ENCODE results near the gene C17orf50.

The C17orf50 gene

DNA sequence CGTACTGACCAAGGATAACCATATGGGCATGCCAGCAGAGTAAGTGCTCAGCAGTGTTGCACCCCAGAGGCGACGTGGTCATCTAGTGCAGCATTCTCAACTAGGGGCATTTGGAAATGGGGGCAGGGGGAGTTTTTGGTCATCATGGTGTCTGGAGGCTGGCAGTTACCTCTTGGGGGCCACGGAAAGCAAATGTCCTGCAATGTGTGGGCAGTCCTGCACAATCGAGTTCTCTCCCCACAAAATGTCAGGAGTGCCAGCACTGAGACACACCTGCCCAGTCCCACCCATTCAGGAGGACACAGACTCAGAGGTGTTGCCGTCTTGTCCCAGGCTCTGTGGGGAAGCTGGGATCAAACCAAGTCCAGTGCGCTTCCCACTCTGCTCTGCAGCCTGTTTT is 26.3 kb upstream of the C17orf50 start:
- no peak overlapping the region for H3K4me3 ChIP-seq (ENCODE audit: low read length)
- H3K4me1 ChIP-seq (ENCODE audit: control insufficient read depth, insufficient read depth, low read length), result peaks cover 10% of the 10 kb centered on the region
- no peaks in the 10 kb centered on the region for H3K36me3 ChIP-seq (ENCODE audit: insufficient read depth, low read length)
- no peak overlapping the region for H3K4me2 ChIP-seq (ENCODE audit: low read length)
- peaks cover 19% of the 10 kb centered on the region for H3K27me3 ChIP-seq (ENCODE audit: control insufficient read depth, insufficient read depth, low read length)
- no peak overlapping the region for H3K9ac ChIP-seq (ENCODE audit: low read depth, low read length)
- H3K9me3 ChIP-seq (replicated peaks; ENCODE audit: low read length), result no peaks in the 10 kb centered on the region

DNA sequence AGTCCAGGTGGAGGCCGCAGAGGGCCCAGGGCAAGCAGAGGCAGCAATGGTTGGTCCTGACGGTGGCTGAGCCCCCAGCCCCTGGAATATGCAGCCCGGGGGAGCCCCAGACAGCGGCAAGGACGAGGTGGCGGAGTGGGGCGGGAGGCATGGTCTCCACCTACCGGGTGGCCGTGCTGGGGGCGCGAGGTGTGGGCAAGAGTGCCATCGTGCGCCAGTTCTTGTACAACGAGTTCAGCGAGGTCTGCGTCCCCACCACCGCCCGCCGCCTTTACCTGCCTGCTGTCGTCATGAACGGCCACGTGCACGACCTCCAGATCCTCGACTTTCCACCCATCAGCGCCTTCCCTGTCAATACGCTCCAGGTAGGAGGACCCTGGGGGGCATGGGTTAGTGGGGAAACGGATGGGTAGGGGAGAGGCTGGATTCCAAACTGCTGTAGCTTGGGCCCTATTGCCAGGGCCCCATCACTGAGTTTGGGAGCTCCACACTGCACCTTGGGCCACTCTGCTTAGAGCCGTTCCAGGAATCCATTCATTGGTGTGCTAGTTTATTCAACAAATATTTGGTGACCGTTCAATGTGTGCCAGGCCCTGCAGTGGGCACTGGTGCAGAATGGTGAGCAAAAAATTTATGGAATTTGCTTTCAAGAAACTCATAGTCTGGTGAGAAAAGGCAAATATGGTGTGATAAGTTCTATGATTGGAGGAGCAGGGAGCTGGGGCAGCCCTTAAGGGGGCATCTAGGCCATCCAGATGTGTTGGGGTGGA is 25.5 kb upstream of the C17orf50 start:
- Histone ChIP-seq H3K4me2 (ENCODE audit: low read length) (no peak overlapping the region), H3K27me3 (ENCODE audit: control insufficient read depth, insufficient read depth, low read length) (peaks cover 28% of the 10 kb centered on the region), H3K4me3 (ENCODE audit: low read length) (no peak overlapping the region), H3K4me1 (ENCODE audit: control insufficient read depth, insufficient read depth, low read length) (peaks cover 10% of the 10 kb centered on the region), H3K9ac (ENCODE audit: low read depth, low read length) (no peak overlapping the region), H3K9me3 (replicated peaks; ENCODE audit: low read length) (no peaks in the 10 kb centered on the region), H3K36me3 (ENCODE audit: insufficient read depth, low read length) (no peaks in the 10 kb centered on the region)

DNA sequence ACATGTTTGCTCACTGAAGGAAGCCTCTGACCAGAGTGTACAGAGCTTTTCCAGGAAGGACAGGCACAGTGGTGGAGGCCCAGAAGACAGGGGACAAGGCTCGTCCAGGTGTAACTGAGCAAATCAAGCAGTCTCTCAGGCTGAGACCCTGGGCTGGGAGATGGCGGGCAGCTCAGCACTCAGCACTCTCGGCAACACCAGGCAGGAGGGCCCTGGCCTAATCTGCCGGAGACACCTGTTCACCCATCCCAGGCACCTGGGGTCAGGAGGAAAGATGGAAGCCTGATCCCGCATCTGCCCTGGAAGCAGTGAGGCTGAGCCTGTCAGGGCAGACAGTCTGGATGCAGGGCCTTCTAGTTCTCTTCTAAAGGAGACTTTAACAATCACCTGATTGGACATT is 24.5 kb upstream of the C17orf50 start:
- no peak overlapping the region for H3K4me2 ChIP-seq (ENCODE audit: low read length)
- no peak overlapping the region for H3K4me3 ChIP-seq (ENCODE audit: low read length)
- peaks cover 9% of the 10 kb centered on the region for H3K4me1 ChIP-seq (ENCODE audit: control insufficient read depth, insufficient read depth, low read length)
- H3K9ac ChIP-seq (ENCODE audit: low read depth, low read length), result no peak overlapping the region
- H3K27me3 ChIP-seq (ENCODE audit: control insufficient read depth, insufficient read depth, low read length), result peaks cover 37% of the 10 kb centered on the region
- H3K9me3 ChIP-seq (replicated peaks; ENCODE audit: low read length), result no peaks in the 10 kb centered on the region
- no peaks in the 10 kb centered on the region for H3K36me3 ChIP-seq (ENCODE audit: insufficient read depth, low read length)

DNA sequence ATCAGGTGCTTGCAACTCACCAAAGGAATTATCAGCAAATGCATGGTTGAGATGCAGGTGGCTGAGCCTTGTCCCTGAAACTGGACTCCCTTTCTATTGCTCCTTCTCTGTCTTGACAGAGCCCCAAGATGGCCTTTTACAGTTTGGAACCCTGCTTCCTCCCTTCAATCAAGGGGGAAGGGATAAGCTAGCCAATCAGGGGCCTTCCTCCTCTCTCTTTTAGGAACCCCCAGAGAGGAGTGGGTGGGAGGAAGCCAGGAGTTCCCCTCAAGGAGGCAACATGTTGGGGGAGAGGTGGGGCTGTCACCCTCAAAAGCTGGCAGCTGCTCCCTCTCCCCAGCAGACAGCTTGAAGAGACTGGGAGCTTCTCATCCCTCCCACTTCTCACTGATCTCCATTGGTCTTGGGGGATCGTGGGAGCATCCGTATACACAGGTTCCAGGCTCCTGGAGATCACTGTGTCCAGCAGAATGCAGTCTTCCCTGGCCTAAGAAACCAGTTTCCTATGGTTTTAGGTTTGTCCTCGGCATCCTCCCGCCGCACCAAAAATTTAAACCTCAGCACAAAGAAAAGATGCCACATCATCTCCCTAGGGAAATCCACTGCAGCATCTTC is 22.1 kb upstream of the C17orf50 start:
- H3K27me3 ChIP-seq (ENCODE audit: control insufficient read depth, insufficient read depth, low read length), result peaks cover 52% of the 10 kb centered on the region
- H3K36me3 ChIP-seq (ENCODE audit: insufficient read depth, low read length), result no peaks in the 10 kb centered on the region
- H3K4me3 ChIP-seq (ENCODE audit: low read length), result no peak overlapping the region
- no peak overlapping the region for H3K9ac ChIP-seq (ENCODE audit: low read depth, low read length)
- no peak overlapping the region for H3K4me2 ChIP-seq (ENCODE audit: low read length)
- peaks cover 4% of the 10 kb centered on the region for H3K4me1 ChIP-seq (ENCODE audit: control insufficient read depth, insufficient read depth, low read length)
- no peaks in the 10 kb centered on the region for H3K9me3 ChIP-seq (replicated peaks; ENCODE audit: low read length)

DNA sequence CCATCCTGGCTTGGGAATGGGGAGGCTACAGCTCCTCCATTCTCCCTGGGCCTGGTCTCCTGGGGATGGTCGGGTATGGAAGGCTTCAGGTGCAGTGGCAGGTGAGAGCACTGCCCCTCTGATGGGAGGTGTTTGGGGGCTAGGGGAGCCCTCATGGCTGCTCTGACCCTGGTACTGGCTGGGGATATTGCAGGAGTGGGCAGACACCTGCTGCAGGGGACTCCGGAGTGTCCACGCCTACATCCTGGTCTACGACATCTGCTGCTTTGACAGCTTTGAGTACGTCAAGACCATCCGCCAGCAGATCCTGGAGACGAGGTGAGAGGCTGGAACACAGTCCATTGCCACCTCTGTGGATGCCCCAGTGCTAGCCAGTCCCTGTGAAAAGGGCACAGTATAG is 20.5 kb upstream of the C17orf50 start:
- Histone ChIP-seq H3K9me3 (replicated peaks; ENCODE audit: low read length) (no peaks in the 10 kb centered on the region), H3K27me3 (ENCODE audit: control insufficient read depth, insufficient read depth, low read length) (peaks cover 62% of the 10 kb centered on the region), H3K9ac (ENCODE audit: low read depth, low read length) (no peak overlapping the region)

DNA sequence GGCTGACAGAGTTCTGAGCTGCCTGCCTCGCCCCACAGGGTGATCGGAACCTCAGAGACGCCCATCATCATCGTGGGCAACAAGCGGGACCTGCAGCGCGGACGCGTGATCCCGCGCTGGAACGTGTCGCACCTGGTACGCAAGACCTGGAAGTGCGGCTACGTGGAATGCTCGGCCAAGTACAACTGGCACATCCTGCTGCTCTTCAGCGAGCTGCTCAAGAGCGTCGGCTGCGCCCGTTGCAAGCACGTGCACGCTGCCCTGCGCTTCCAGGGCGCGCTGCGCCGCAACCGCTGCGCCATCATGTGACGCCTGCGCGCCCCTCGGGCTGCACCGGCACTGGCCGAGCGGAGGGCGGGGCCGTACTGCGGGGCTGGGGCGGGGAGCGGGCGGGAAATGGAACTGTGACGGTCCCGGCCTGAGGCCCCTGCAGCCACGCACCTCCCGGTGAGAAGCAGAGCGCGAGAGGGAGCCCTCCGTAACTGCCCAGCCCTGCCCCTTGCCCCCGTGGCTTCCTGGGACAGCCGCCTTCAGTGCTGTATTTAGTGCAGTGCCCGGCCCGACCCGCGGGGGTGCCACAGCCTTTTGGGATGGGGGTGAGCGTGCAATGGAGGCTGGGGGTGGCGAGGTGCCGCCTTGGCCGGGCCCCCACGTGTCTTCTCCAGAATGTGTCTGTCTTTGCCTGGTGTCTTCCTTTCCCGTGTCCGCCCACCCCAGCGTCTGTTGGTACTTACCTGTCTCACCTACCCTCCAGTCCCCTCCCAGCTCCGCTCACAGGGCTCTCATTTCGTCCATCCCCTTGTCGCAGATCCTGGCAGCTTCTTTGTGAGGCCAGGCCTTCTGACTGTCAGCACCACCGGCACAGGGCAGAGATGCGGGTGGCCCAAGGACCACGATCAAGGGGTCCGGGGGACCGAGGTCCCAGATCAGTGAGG is 19.4 kb upstream of the C17orf50 start:
- H3K4me3 ChIP-seq (ENCODE audit: low read length), result no peak overlapping the region
- H3K4me2 ChIP-seq (ENCODE audit: low read length), result peak overlapping the region; percentile 2
- H3K36me3 ChIP-seq (ENCODE audit: insufficient read depth, low read length), result no peaks in the 10 kb centered on the region
- H3K9ac ChIP-seq (ENCODE audit: low read depth, low read length), result no peak overlapping the region
- H3K9me3 ChIP-seq (replicated peaks; ENCODE audit: low read length), result no peaks in the 10 kb centered on the region
- H3K27me3 ChIP-seq (ENCODE audit: control insufficient read depth, insufficient read depth, low read length), result peaks cover 72% of the 10 kb centered on the region
- peaks cover 4% of the 10 kb centered on the region for H3K4me1 ChIP-seq (ENCODE audit: control insufficient read depth, insufficient read depth, low read length)

More for the DNA sequence above, 20.5 kb upstream of the C17orf50 start:
- no peak overlapping the region for H3K4me2 ChIP-seq (ENCODE audit: low read length)
- no peaks in the 10 kb centered on the region for H3K36me3 ChIP-seq (ENCODE audit: insufficient read depth, low read length)
- H3K4me1 ChIP-seq (ENCODE audit: control insufficient read depth, insufficient read depth, low read length), result peaks cover 4% of the 10 kb centered on the region
- no peak overlapping the region for H3K4me3 ChIP-seq (ENCODE audit: low read length)

DNA sequence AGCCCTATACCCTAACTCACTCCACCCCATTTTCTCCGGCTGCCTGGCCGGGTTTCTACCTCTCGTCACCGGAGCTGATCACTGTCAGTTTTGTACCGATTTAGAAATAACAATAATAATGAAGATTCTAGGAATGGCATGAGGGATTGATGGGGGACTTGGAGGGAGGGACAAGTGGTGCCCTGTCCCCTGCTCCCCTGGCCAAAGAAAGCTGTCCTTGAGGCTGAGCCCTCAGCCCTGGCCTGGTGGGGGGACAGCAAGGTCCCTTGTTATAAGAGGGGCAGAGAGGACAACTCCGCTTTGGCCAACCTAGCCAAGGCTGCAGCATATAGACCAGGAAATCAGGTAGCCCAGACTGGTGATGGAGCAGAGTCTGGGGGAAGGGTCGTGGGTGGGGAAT is 18.2 kb upstream of the C17orf50 start:
- peaks cover 72% of the 10 kb centered on the region for H3K27me3 ChIP-seq (ENCODE audit: control insufficient read depth, insufficient read depth, low read length)
- H3K9me3 ChIP-seq (replicated peaks; ENCODE audit: low read length), result no peaks in the 10 kb centered on the region
- H3K36me3 ChIP-seq (ENCODE audit: insufficient read depth, low read length), result no peaks in the 10 kb centered on the region
- no peak overlapping the region for H3K4me2 ChIP-seq (ENCODE audit: low read length)
- H3K4me1 ChIP-seq (ENCODE audit: control insufficient read depth, insufficient read depth, low read length), result peaks cover 4% of the 10 kb centered on the region
- H3K4me3 ChIP-seq (ENCODE audit: low read length), result no peak overlapping the region
- H3K9ac ChIP-seq (ENCODE audit: low read depth, low read length), result no peak overlapping the region

DNA sequence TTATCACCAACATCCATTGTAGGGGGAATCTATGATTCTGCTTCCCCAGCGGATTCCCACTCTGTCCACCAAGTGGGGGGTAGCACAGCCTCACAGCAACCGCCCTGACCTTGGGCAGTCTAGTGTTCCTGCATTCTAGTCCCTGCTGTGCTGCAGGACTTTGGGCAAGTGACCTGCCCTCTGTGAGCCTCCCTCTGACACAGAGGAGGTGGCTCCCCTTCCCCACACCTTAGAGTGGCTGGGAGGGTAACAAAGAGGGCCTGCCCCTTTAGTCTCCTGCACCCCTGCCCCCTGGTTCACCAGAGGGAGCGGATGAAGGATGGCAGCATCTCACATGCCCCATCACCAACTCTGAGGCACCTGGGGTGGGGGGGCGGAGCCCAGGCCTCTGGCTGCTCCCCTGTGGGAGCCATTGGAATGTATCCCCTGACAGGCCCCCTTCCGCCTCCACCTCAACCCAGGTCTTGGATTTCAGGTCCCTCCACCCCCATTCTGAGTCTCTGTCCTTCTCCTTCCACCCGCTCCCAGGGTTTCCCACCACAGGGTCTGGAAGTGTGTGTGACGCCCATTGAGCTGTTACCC is 17.7 kb upstream of the C17orf50 start:
- Histone ChIP-seq H3K9ac (ENCODE audit: low read depth, low read length) (no peak overlapping the region), H3K4me1 (ENCODE audit: control insufficient read depth, insufficient read depth, low read length) (peaks cover 4% of the 10 kb centered on the region), H3K27me3 (ENCODE audit: control insufficient read depth, insufficient read depth, low read length) (peaks cover 72% of the 10 kb centered on the region), H3K4me3 (ENCODE audit: low read length) (no peak overlapping the region), H3K36me3 (ENCODE audit: insufficient read depth, low read length) (no peaks in the 10 kb centered on the region), H3K4me2 (ENCODE audit: low read length) (no peak overlapping the region), H3K9me3 (replicated peaks; ENCODE audit: low read length) (no peaks in the 10 kb centered on the region)

DNA sequence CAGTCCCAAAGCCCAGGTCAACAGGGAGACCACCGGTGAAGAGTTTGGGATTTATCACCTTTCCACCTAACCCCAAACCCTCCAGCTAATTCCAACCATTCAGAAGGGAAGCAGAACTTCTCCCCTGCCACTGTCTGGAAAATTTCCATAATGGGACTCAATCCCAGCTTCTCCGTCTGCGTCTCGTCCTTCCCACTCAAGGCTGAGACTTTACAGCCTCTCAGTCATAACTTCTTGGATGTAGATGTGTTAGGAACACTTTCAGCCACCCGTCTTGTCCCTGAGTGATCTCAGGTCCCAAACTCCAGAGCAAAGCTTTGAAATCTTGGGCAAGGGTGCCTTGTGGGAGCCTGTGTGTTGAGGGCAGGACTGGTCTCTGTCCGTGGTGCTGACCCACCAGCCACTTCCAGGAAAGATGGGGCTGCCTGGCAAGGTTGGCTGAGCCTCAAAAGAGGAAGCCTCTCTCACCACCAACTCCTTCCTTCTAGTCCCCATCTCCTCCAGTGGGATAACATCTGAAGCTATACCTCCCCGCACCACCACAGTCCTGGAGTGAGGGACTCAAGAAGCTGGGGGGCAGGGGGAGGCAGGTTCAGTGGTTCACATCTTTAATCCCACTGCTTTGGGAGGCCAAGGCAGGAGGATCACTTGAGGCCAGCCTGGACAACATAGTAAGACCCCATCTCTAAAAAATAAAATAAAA is 16.9 kb upstream of the C17orf50 start:
- H3K27me3 ChIP-seq (ENCODE audit: control insufficient read depth, insufficient read depth, low read length), result peaks cover 72% of the 10 kb centered on the region
- H3K4me1 ChIP-seq (ENCODE audit: control insufficient read depth, insufficient read depth, low read length), result peaks cover 4% of the 10 kb centered on the region
- H3K4me3 ChIP-seq (ENCODE audit: low read length), result no peak overlapping the region
- no peaks in the 10 kb centered on the region for H3K36me3 ChIP-seq (ENCODE audit: insufficient read depth, low read length)
- no peak overlapping the region for H3K9ac ChIP-seq (ENCODE audit: low read depth, low read length)
- no peak overlapping the region for H3K4me2 ChIP-seq (ENCODE audit: low read length)
- H3K9me3 ChIP-seq (replicated peaks; ENCODE audit: low read length), result no peaks in the 10 kb centered on the region

DNA sequence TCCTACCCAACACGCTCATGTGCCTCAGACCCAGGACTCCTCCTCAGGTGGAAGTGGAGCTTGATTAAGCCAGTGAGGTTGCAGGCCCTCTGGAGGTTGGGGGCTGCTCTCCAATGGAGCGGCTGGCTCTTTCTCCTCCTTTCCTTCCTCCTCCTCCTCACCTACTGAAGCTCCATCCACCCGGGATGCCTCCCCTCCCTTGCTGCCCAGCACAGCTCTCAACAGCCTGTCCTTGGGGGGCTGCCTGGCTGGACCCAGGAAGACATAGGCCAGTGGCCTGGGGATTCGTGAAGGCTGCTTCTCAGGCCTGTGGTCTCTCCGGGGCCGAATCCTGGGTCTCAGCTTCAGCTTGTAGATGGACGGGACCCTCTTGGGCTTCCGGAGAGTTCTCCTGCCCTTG is 15.9 kb upstream of the C17orf50 start:
- Histone ChIP-seq H3K4me1 (ENCODE audit: control insufficient read depth, insufficient read depth, low read length) (peaks cover 7% of the 10 kb centered on the region), H3K4me2 (ENCODE audit: low read length) (no peak overlapping the region), H3K27me3 (ENCODE audit: control insufficient read depth, insufficient read depth, low read length) (peaks cover 72% of the 10 kb centered on the region), H3K9ac (ENCODE audit: low read depth, low read length) (no peak overlapping the region), H3K9me3 (replicated peaks; ENCODE audit: low read length) (no peaks in the 10 kb centered on the region), H3K4me3 (ENCODE audit: low read length) (no peak overlapping the region), H3K36me3 (ENCODE audit: insufficient read depth, low read length) (no peaks in the 10 kb centered on the region)

DNA sequence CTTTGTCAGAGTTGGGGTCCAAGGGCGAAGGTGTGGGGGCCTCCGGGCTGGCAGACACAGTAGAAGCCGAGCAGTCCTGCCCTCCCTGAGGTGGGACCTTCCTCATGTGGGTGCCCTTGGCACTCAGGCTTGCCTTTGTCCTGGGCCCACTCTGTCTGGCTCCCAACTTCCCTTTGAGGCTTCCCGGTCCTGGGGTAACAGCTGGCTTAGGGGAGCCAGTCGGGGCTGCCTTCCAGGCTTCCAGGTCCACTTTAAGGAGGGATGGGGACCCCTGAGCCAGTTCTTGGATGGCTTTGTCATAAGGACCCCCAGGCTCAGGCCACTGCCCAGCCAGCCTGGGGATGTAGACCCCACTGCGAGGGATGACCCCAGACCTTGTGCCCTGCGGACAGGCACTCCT is 15.4 kb upstream of the C17orf50 start:
- peaks cover 11% of the 10 kb centered on the region for H3K4me1 ChIP-seq (ENCODE audit: control insufficient read depth, insufficient read depth, low read length)
- no peak overlapping the region for H3K4me3 ChIP-seq (ENCODE audit: low read length)
- no peaks in the 10 kb centered on the region for H3K36me3 ChIP-seq (ENCODE audit: insufficient read depth, low read length)
- no peaks in the 10 kb centered on the region for H3K9me3 ChIP-seq (replicated peaks; ENCODE audit: low read length)
- no peak overlapping the region for H3K4me2 ChIP-seq (ENCODE audit: low read length)
- no peak overlapping the region for H3K9ac ChIP-seq (ENCODE audit: low read depth, low read length)
- H3K27me3 ChIP-seq (ENCODE audit: control insufficient read depth, insufficient read depth, low read length), result peaks cover 72% of the 10 kb centered on the region

Data from skeletal muscle satellite cell (primary cell).